Heart left ventricle (tissue), 16 donors: ENCODE measurements around the gene MPV17L2. TPM values are rescaled to one million over a fixed set of nuclear protein-coding genes. Genes with fewer than 3 reads are reported as not detected.

Source experiments
- ATAC-seq, 4 donors: fragments of 200-7000 bp; cut with Tn5 transposase; one replicate each; pipeline ENCODE4 v1.9.1; 2020 to 2022; ENCODE audit warnings: moderate library complexity in 4 of 4, mild to moderate bottlenecking in 3 of 4, moderate number of reproducible peaks in 1 of 4
- DNase-seq, 5 donors: peaks; one replicate each; pipeline ENCODE4 v3.0.0-alpha.2; 2020
- H3K27ac ChIP-seq, 12 donors: fragments of 200-600 bp; sonication (generic) in 4 of 12; one replicate each; pipeline versions ENCODE4 v1.5.0 to v1.8.0; 2016 to 2022; ENCODE audit warnings: mild to moderate bottlenecking in 2 of 12
- H3K27me3 ChIP-seq, 9 donors: fragments of 200-600 bp; sonication (generic) in 2 of 9; one replicate each; pipeline versions ENCODE4 v1.5.1 to v1.8.0; 2016 to 2022; ENCODE audit warnings: mild to moderate bottlenecking in 3 of 9
- H3K36me3 ChIP-seq, 9 donors: fragments of 200-600 bp; sonication (generic) in 2 of 9; one replicate each; pipeline versions ENCODE4 v1.5.0 to v1.8.0; 2018 to 2022; ENCODE audit warnings: mild to moderate bottlenecking in 2 of 9
- H3K4me1 ChIP-seq, 12 donors: fragments of 200-600 bp; sonication (generic) in 4 of 12; one replicate each; pipeline versions ENCODE4 v1.5.0 to v1.8.0; 2016 to 2022; ENCODE audit warnings: mild to moderate bottlenecking in 3 of 12
- H3K4me3 ChIP-seq, 12 donors: fragments of 200-600 bp; sonication (generic) in 4 of 12; one replicate each; pipeline versions ENCODE4 v1.5.0 to v1.8.0; 2017 to 2022; ENCODE audit warnings: mild to moderate bottlenecking in 9 of 12, moderate library complexity in 4 of 12
- H3K9me3 ChIP-seq, 12 donors: fragments of 200-600 bp; sonication (generic) in 4 of 12; one replicate each; pipeline versions ENCODE4 v1.5.0 to v1.8.0; 2016 to 2022; ENCODE audit warnings: mild to moderate bottlenecking in 1 of 12
- POLR2A ChIP-seq, 2 donors: fragments of 450-650 bp; IDR thresholded peaks; one replicate each; pipeline ENCODE4 v1.6.1; 2017; ENCODE audit warnings: antibody characterized with exemption in 2 of 2, mild to moderate bottlenecking in 2 of 2, moderate library complexity in 2 of 2
- WGBS, 4 donors: extraction: QIAGEN DNeasy Blood & Tissue Kit in 2 of 4; methylation state at CpG; one replicate each; pipeline versions ENCODE4 v1.1.5 to v1.1.7; 2013 to 2018; 5-methylcytosine and 5-hydroxymethylcytosine counted together
- intact Hi-C, 10 donors: fragments of 100-400 bp; cut with DNase I; formaldehyde crosslinking; loops; one replicate each; pipeline versions ENCODE4 v1.11.1 to v1.14.2; 2022
- polyA plus RNA-seq, 2 donors: library from polyadenylated mRNA; stranded (reverse); fragments of 200-250 nt; gene quantifications; one replicate each; pipeline ENCODE4 v1.2.3, GENCODE V29; 2013
- total RNA-seq, 9 donors: library from RNA; depleted of rRNA in 2 of 9; stranded (reverse); fragments of >200 nt in 2 of 9; fragmentation: NEBNext Ultra II Directional in 3 of 9; extraction: Animal tissue kit (Norgen Biotek cat#: 25700) in 3 of 9; gene quantifications; one replicate each; pipeline versions ENCODE4 v1.1.0 to v1.2.4, GENCODE V29; 2016 to 2023
- TF ChIP-seq, protein P1 (sequence below), 12 donors: fragments of 200-600 bp; sonication (generic) in 4 of 12; IDR thresholded peaks; one replicate each; pipeline versions ENCODE4 v1.5.0 to v1.8.0; 2018 to 2022; ENCODE audit warnings: antibody characterized with exemption in 12 of 12, mild to moderate bottlenecking in 5 of 12
- donor health status: ischemic (EF 13 %, LVEDD 7.1; RV severe dilation, severe dysfunction).
- donor health status: healthy with polysubstance abuse.
- donor health status: DM: no; HTN: yes; CAD: no.
- donor health status: DM: no; HTN: no; CAD: no.
- donor health status: ischemic (EF 25% LVEDD 6.9; RV normal size, moderate dysfunction).
- donor health status: ischemic (EF 25% LVEDD 5.7; RV mildly dilated, moderate dysfunction).
- donor health status: healthy.
- donor health status: DM: yes; HTN: yes; CAD: no.
- donor health status: ischemic (EF 35%, LVEDD 5.7; RV mildly dilated, moderate dysfunction).
- donor health status: nonischemic (EF 11% LVEDD 7.7; RV severe dilation, severe dysfunction).
- donor health status: DM: yes; HTN: yes; CAD: no.
- donor health status: PGD.
- donor health status: ischemic (EF 29% LVEDD 5.4; RV normal size, mild dysfunction).
- donor health status: nonischemic (EF 23%, LVEDD 6.1; RV moderate dilation, normal function).

Gene MPV17L2
- total and polyA plus RNA-seq, 11 donors, result 10.6 to 59.3 (median 18.9) TPM

- no peaks in the 10 kb centered on the region for H3K9me3 ChIP-seq
- peak; percentile 51 to 60 for TF ChIP-seq POLR2A (IDR thresholded peaks at IDR 0.05)
- TF ChIP-seq, protein P1, sequence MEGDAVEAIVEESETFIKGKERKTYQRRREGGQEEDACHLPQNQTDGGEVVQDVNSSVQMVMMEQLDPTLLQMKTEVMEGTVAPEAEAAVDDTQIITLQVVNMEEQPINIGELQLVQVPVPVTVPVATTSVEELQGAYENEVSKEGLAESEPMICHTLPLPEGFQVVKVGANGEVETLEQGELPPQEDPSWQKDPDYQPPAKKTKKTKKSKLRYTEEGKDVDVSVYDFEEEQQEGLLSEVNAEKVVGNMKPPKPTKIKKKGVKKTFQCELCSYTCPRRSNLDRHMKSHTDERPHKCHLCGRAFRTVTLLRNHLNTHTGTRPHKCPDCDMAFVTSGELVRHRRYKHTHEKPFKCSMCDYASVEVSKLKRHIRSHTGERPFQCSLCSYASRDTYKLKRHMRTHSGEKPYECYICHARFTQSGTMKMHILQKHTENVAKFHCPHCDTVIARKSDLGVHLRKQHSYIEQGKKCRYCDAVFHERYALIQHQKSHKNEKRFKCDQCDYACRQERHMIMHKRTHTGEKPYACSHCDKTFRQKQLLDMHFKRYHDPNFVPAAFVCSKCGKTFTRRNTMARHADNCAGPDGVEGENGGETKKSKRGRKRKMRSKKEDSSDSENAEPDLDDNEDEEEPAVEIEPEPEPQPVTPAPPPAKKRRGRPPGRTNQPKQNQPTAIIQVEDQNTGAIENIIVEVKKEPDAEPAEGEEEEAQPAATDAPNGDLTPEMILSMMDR (IDR thresholded peaks at IDR 0.05), result peak in 3 of 12 donors; percentile 6 to 18 (median 14)
- DNase-seq (peak; percentile 100), ATAC-seq (peak; percentile 94 to 96 (median 94))
- peaks cover 0 to 4% (median 0%) of the 10 kb centered on the region in 9 donors for H3K27me3 ChIP-seq
- 0% methylated on average over 11 to 50 of the region's 50 CpGs for WGBS, 4 donors
- peaks cover 0 to 26% (median 17%) of the 10 kb centered on the region in 9 donors for H3K36me3 ChIP-seq
- peak within 1 kb of the TSS; percentile 56 to 91 (median 76) for H3K4me3 ChIP-seq
- intact Hi-C loops, result loop anchor here in 6 of 10 donors (1.0 to 10.0 kb wide), 9 partner anchors 11 to 211 kb away; partner anchors contain the start of genes LSM4 (in 2 of the 6), JUND (in 1 of the 6), MPV17L2 (in 1 of the 6) and SSBP4 (in 1 of the 6)
- peak within 1 kb of the TSS; percentile 96 to 100 (median 98) for H3K27ac ChIP-seq
- H3K4me1 ChIP-seq, result peaks cover 0 to 31% (median 22%) of the 10 kb centered on the region in 12 donors
Observed at GRCh38 chr19:18203863-18204393, 10.9 kb downstream of the MPV17L2 start, which contains the start of gene RAB3A. RAB3A (minus strand) TSS chr19:18204042; CDS start chr19:18202740, 1,302 bp downstream.

DNA sequence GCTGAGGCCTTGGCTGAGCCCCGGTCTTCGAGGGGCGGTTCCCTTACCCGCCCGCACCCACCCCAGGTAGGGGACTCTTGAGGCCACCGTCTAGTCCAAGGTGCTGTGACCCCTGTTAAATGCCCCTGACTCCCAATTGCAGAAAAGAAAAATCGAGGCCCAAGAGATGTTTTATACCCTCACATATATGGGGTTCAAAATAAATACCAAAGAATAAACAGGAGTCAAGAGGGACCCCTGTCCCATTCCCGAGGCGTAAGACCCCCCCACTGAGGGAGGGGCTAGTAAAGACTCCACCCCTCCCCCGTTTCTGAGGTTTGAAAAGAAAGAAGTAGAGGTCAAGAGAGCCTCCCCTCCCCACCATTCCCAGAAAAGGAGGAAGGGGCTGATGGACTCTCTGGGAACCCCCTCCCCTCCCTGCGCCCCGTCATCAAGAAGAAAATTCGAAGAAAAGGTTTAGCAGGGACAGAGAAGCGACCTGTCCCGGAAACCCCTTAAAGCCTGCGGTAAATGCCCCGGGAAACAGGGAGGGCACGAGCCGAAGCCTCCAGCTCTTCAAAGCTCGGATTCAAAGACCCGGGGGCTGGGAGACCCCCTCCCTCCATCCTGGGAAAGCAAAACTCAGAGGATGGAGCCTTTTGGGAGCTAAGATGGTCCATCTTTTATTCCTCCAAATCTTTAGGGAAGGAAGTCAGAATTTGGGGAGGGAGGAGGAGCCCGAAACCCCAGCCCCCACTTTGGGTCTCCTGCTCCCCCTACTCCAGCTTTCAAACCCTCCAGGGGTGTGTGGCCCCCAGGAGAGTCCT, 11.6 kb downstream of the MPV17L2 start:
- no peak for TF ChIP-seq POLR2A (IDR thresholded peaks at IDR 0.05)
- TF ChIP-seq, protein P1 (IDR thresholded peaks at IDR 0.05), result no peak
- H3K27me3 ChIP-seq, result peaks cover 0 to 7% (median 0%) of the 10 kb centered on the region in 9 donors
- ATAC-seq (peak; percentile 6 to 40 (median 21)), DNase-seq (peak in 1 of 5 donors; percentile 40)
- peak overlapping the region; percentile 96 to 100 (median 98) for H3K27ac ChIP-seq
- peak overlapping the region; percentile 38 to 91 (median 74) for H3K4me3 ChIP-seq
- peaks cover 0 to 31% (median 22%) of the 10 kb centered on the region in 12 donors for H3K4me1 ChIP-seq
- H3K36me3 ChIP-seq, result peaks cover 0 to 19% (median 10%) of the 10 kb centered on the region in 9 donors
- intact Hi-C loops, result loop anchor here in 9 of 10 donors (1.0 to 10.0 kb wide), 12 partner anchors 12 to 213 kb away; partner anchors contain the start of genes LSM4 (in 4 of the 9), SSBP4 (in 2 of the 9) and JUND (in 1 of the 9)
- 0 to 1% (median 1%) methylated on average over 16 to 22 of the region's 22 CpGs for WGBS, 4 donors
- no peaks in the 10 kb centered on the region for H3K9me3 ChIP-seq

GRCh38 chr19:18205200-18205892, 12.3 kb downstream of the MPV17L2 start:
- Histone ChIP-seq H3K4me3 (peak overlapping the region; percentile 38 to 91 (median 74)), H3K36me3 (peaks cover 0 to 12% (median 3%) of the 10 kb centered on the region in 9 donors), H3K27me3 (peaks cover 0 to 7% (median 0%) of the 10 kb centered on the region in 9 donors), H3K9me3 (no peaks in the 10 kb centered on the region), H3K4me1 (peaks cover 0 to 31% (median 22%) of the 10 kb centered on the region in 12 donors), H3K27ac (peak overlapping the region; percentile 96 to 100 (median 98))
- intact Hi-C loops, result loop anchor here in 9 of 10 donors (2.0 to 10.0 kb wide), 10 partner anchors 19 to 212 kb away; partner anchors contain the start of genes LSM4 (in 4 of the 9), SSBP4 (in 2 of the 9) and JUND (in 1 of the 9)
- ATAC-seq, result peak; percentile 16 to 71 (median 41)
- DNase-seq, result peak; percentile 90 to 95 (median 91)
- TF ChIP-seq, protein P1 (IDR thresholded peaks at IDR 0.05), result no peak
- peak; percentile 57 to 60 for TF ChIP-seq POLR2A (IDR thresholded peaks at IDR 0.05)
- 9 to 13% (median 11%) methylated on average over 34 to 36 of the region's 36 CpGs for WGBS, 4 donors
